G401 (cell line): Measurements from ENCODE around the gene ETAA1. TPM values are rescaled to one million over a fixed set of nuclear protein-coding genes. Genes with fewer than 3 reads are reported as not detected.

Experiments used
- DNase-seq: peaks from one replicate; pipeline ENCODE4 v3.0.0-alpha.2; 2015; ENCODE audit warnings: low spot score
- in situ Hi-C: cut with HindIII; loops from 2 replicates; pipeline ENCODE4 v1.10.0; 2016; ENCODE audit warnings: low sequenced_read_pairs, mixed read lengths
- total RNA-seq: library from RNA; depleted of rRNA; stranded (reverse); fragments of >200 nt; shearing (Covaris generic); gene quantifications from 2 replicates; pipeline ENCODE4 v1.2.3, GENCODE V29; 2014

ETAA1 gene
- total RNA-seq, 1 experiment from 2014 or later, result 20.9 TPM

GRCh38 chr2:67423489-67423888 lies 26.4 kb downstream of the ETAA1 start:
- in situ Hi-C loops, result no loop called here

DNA sequence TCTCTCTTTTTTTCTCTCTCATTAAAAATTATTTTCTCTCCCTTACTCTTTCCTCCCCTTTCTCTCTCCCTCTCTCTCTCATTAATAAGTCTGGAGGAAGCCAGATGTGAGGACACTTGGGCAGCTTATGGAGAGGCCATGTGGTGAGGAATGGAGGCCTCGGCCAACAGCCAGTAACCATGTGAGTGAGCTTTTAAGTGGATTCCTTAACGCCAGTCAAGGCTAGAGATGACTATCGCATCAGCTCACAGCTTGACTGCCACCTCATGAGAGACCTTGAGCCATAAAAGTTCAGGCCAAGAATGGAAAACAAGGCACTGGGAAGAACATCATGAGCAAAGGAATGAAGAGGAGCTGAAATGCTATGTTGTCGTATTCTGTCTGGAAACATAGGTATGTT lies 39.1 kb downstream of the ETAA1 start:
- DNase-seq, result no peak
- in situ Hi-C loops, result no loop called here

More at GRCh38 chr2:67423489-67423888, 26.4 kb downstream of the ETAA1 start:
- DNase-seq, result no peak

DNA sequence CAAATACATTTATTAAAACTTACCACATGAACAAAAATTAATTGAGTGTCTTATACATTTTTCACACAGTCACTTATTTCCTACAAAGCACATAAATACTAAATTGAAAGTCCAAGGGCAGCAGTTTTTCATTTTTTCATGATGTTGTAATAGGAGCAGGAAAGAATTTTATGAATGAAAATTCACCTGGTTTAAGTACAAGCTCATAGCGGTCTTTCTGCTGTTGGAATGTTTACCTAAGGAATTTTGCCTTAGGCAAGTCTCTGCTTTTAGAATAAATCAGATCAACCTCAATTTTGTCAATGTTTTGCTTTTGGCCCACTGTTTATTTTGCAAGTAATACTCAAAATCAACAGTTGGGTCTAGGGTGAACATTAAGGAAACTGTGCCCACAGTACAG lies 40.0 kb downstream of the ETAA1 start:
- no peak for DNase-seq
- in situ Hi-C loops, result no loop called here

- in situ Hi-C loops, result no loop called here
Measured at GRCh38 chr2:67438337-67438736, 41.2 kb downstream of the ETAA1 start.

GRCh38 chr2:67445652-67446268 lies 48.6 kb downstream of the ETAA1 start:
- in situ Hi-C loops, result no loop called here
- no peak for DNase-seq

More at GRCh38 chr2:67438337-67438736, 41.2 kb downstream of the ETAA1 start:
- DNase-seq, result no peak

- in situ Hi-C loops, result no loop called here
- DNase-seq, result no peak
Measured at GRCh38 chr2:67446491-67446911, 49.4 kb downstream of the ETAA1 start.

GRCh38 chr2:67448648-67449047 lies 51.5 kb downstream of the ETAA1 start:
- in situ Hi-C loops, result no loop called here
- no peak for DNase-seq

DNA sequence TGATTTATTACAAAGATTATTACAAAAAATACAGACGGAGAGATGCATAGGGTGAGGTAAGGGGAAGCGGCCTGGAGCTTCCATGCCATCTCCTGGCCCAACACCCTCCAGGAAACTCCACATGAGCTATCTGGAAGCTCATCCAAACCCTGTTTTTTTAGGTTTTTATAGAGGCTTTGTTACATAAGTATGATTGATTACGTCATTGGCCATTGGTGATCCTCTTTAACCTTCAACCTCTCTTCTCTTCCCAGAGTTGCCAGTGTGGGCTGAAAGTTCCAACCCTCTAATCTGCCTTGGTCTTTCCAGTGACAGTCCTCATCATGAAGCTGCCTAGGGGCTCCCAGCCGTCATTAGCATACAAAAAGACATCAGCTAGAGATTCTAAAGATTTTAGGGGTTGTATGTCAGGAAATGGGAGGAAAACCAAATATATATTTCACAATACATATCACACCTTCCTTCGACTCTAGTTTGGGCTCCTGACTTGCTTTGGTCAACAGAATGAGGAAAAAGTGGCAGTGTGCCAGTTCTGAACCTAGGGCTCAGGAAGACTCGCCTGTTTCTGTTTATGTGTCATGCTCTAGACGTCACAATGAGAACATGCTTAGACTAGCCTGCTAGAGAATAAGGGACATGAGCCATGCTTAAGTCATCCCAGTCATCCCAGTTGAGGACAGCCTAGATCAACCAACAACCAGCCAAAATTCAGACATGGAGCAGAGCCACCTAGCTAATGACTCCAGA lies 54.1 kb downstream of the ETAA1 start:
- in situ Hi-C loops, result no loop called here
- no peak for DNase-seq

- in situ Hi-C loops, result no loop called here
- DNase-seq, result no peak
Measured at GRCh38 chr2:67453310-67453709, 56.2 kb downstream of the ETAA1 start.

DNA sequence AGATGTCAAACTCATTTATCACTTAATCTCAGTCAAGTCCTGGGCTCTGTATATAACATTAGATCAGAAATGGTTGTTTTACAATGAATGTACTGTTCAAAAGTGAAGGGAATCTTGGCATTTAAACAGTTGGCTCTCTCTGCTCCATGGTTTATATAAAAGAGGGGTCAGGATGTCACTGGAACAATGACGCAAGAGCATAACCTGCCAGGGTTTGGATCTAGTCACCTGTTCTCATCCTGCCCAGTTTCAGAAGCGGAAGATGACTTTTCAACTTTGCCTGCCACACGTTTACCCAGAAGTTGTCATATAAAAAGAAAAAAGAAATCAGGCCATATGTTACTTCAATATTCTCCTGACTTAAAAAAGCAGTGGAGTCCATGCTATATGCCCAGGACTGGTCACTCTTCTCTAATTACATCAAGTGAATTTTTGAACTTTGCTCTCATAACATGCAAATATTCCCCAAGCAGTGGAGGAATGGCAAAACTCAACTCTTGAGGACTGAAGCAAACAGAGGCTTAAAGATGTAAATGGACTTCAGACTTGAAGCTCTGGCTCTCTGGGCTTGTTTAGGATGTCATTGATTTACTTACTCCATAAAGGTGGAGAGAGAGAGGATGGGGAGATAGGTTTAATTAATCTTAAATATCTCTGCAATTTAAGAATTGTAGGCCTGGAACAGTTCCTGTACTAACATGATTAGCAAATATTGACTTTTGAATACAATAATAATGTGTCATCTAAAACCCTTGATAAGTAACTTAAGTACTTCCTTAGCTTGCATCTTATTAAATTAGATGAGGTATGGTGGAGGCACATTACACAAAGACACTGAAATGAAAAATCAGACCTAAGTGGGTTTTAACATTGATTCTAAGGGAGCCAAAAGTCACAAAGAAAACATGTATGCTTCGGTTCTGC lies 58.3 kb downstream of the ETAA1 start:
- DNase-seq, result no peak
- in situ Hi-C loops, result no loop called here

DNA sequence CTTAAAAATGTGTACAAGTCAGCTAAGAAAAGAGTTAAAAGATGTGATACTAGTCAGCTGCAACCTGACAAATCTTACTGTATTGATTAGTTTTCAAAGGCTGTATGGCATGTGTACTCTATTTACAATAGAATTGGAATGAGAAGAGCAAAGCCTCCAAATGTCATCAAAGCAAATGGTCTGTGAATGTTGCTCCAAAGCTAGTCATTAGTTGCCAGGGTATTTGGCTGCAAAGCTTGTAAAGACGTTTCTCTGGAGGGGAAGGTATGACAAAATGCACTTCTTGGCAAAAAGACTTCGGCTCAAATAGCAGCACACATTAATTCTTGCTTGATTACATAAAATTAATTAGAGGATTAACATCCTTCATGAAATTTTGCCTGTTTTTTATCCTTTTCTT lies 59.3 kb downstream of the ETAA1 start:
- in situ Hi-C loops, result no loop called here
- no peak for DNase-seq

DNA sequence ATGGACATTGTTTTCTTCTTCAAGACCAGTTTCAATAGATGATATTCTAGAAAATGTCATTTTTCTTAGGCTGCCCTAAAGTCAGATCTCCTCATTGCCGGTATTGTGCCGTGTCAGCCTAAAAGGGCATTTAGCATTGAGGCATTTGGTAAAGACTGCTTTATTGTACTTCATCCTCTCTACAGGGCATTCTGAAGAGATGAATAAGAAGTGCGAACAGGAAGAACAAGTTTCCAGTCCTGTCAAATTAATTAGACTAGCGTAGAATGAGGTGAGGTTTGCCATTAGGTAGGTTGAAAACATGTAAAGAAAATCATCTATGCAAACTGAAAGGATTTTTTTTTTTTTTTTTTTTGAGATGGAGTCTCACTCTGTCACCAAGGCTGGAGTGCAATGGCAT lies 60.6 kb downstream of the ETAA1 start:
- in situ Hi-C loops, result no loop called here
- DNase-seq, result no peak

GRCh38 chr2:67459761-67460160 lies 62.6 kb downstream of the ETAA1 start:
- no peak for DNase-seq
- in situ Hi-C loops, result no loop called here
